Kidney epithelial cell (primary cell): Measurements from ENCODE around the gene GNA12. TPM values are rescaled to one million over a fixed set of nuclear protein-coding genes. Genes with fewer than 3 reads are reported as not detected.
"Not testable (repeated sequence)": the region's sequence is repeated elsewhere in the genome, so short reads cannot be mapped to it uniquely, and the experiment has no call there.

Source experiments
- DNase-seq: peaks from one replicate; pipeline ENCODE4 v3.0.0-alpha.2; 2010; ENCODE audit warnings: low read depth
- H3K27me3 ChIP-seq: 2 replicates; pipeline ENCODE4 v1.6.0; 2011; ENCODE audit warnings: low read length; ENCODE audit not compliant: control insufficient read depth, insufficient read depth
- H3K36me3 ChIP-seq: 2 replicates; pipeline ENCODE4 v1.5.1; 2011; ENCODE audit warnings: low read length; ENCODE audit not compliant: control insufficient read depth, insufficient read depth
- H3K4me3 ChIP-seq: 2 replicates; pipeline ENCODE4 v1.5.1; 2011; ENCODE audit warnings: low read depth, mild to moderate bottlenecking, control low read depth, low read length
- total RNA-seq: library from RNA; depleted of rRNA; stranded (reverse); fragments of >200 nt; gene quantifications from 2 replicates; pipeline ENCODE4 v1.2.3, GENCODE V29; 2015
- TF ChIP-seq, protein P1 (sequence below): IDR thresholded peaks from 2 replicates; pipeline ENCODE4 v1.5.1; 2011; ENCODE audit warnings: mild to moderate bottlenecking, moderate library complexity, low read length, control low read depth, inconsistent platforms; ENCODE audit not compliant: insufficient read depth, poor library complexity, severe bottlenecking

Gene GNA12
- total RNA-seq, 1 donor from 2014 or later, result 40.7 TPM

DNA sequence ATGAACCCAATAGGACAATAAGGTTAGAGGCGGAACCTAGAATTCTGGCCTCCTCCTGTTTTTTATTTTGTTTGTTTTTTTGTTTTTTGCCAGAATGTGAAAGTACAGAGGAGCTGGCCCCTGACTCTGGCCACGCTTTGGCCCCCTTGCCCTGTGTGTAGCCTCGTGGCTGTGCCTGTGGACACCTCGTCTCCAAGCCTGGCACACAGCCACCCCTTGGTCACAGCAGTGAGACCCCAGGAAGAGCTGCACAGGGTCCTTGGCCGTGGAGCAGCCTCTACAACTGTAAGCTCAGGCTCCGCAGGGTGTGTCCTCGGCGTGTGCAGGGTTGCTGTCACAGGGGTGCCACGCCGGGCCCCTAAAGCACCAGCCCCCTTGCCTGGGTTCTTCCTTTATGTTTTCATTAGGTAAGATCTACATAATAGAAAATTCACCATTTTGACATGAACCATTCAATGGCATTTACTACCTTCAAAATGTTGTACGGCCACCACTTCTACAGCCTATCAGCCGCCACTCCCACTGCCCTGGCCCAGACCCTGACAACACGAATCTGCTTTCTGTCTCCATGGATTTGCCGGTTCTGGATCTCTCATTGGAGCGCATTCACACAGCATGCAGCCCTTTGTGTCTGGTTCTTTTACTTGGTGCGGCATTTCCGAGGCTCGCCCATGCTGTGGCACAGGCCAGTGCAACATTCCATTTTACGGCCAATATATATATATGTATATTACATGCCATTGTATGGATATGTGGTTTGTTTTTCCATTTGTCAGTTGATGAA, 105.2 kb downstream of the GNA12 start:
- no peaks in the 10 kb centered on the region for H3K36me3 ChIP-seq
- no peaks in the 10 kb centered on the region for H3K27me3 ChIP-seq
- H3K4me3 ChIP-seq, result no peak overlapping the region
- TF ChIP-seq, protein P1, sequence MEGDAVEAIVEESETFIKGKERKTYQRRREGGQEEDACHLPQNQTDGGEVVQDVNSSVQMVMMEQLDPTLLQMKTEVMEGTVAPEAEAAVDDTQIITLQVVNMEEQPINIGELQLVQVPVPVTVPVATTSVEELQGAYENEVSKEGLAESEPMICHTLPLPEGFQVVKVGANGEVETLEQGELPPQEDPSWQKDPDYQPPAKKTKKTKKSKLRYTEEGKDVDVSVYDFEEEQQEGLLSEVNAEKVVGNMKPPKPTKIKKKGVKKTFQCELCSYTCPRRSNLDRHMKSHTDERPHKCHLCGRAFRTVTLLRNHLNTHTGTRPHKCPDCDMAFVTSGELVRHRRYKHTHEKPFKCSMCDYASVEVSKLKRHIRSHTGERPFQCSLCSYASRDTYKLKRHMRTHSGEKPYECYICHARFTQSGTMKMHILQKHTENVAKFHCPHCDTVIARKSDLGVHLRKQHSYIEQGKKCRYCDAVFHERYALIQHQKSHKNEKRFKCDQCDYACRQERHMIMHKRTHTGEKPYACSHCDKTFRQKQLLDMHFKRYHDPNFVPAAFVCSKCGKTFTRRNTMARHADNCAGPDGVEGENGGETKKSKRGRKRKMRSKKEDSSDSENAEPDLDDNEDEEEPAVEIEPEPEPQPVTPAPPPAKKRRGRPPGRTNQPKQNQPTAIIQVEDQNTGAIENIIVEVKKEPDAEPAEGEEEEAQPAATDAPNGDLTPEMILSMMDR, result no peak
- DNase-seq, result no peak

DNA sequence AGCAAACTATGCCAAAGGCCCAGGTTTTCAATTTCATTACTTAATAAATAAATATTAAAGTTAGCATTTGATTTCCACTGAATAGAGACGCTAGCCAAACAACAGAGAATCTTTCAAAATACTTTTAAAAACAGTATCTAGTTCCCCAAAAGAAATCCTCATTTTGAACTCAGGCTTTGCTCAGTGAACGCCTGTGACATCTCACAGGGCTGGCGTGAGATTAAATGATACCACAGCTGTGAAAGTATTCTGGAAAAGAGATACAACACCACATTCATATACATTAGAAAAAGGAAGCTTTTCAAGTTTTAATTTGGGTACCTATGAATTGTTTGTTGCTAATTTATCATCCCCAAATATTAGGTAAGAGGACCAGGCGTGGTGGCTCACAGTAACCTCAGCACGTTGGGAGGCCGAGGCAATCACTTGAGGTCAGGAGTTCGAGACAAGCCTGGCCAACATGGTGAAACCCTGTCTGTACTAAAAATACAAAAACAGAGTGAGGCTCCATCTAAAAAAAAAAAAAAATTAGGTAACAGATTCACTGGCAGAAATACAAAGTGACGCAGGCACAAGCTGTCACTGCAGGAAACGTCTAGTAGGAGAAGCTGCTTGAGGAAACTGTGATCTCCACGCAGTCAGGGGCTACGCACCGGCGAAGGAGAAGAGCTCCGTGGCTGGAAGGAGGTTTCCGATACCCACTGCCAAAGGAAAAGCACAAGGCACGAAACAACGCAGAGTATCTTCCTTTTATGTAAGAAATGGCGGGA, 106.2 kb downstream of the GNA12 start:
- no peak for DNase-seq
- TF ChIP-seq, protein P1, result no peak
- no peaks in the 10 kb centered on the region for H3K36me3 ChIP-seq
- no peak overlapping the region for H3K4me3 ChIP-seq
- no peaks in the 10 kb centered on the region for H3K27me3 ChIP-seq

DNA sequence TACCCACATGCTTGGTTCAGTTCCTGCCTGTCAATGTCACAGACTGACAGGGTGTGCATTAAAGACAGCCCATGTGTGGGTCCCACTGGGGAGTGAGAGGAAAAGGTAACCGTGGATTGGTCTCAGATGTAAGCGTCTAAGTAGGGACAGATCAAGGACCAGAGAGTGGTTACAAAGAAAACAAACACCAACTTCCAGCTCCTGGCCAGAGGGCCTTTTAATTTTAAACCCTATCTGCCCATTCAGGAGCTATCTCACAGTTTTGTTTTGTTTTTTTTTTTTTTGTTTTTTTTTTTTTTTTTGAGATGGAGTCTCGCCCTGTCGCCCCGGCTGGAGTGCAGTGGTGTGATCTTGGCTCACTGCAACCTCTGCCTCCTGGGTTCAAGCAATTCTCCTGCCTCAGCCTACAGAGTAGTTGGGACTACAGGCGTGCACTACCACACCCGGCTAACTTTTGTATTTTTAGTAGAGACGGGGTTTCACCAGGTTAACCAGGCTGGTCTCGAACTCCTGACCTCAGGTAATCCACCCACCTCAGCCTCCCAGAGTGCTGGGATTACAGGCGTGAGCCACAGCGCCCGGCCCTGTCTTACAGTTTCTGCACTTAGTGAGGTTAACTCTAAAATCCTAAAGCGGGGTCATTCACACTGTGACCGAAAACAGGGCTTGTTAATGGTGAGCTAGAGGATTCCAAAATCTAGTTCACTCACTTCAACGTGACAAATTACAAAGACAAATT, 106.9 kb downstream of the GNA12 start:
- H3K27me3 ChIP-seq, H3K36me3 ChIP-seq, H3K4me3 ChIP-seq, DNase-seq: not testable (repeated sequence)

DNA sequence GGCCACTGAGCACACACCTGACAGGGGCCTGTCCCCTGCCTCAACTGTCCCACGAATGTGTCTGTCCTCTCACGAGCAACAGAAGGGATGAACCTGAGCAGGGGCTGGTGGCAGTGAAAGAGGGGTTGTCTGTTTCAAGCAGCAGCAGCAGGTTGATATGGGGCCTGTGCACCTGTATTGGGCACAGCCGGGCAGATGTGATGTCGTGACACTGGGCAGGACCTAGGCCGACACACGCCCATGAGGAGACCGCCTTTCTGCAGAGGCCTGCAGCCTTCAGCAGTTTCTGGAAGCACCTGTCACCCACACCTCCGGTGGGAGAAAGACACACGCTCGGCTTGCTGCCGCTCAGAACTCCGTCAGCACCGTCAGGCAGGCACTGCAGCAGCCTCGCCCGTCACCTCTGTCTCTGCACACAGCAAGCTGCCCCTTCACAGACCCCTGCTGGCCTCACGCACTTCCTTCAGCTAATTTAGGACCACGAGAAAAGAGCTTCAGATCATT, 107.6 kb downstream of the GNA12 start:
- Histone ChIP-seq H3K36me3 (no peaks in the 10 kb centered on the region), H3K27me3 (no peaks in the 10 kb centered on the region), H3K4me3 (no peak overlapping the region)
- TF ChIP-seq, protein P1, result no peak
- no peak for DNase-seq

DNA sequence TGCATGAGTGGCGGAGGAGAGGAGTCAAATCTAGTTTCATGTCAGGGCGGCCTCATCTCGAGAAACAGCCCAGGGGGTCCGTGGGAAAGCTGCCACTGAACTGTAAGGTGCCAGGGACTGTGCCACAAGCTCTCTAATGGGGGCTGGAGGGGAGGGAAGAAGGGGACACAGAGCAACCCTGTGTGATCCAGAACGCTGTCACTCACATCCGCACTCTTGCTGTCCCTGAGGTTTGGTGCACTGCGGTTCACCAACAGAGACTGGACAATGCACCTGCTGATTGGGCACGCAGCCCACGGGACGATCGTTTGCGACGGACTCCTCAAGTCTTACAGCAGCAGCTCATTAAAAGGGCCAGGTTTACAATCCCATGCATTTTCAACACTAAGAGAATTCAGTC, 108.4 kb downstream of the GNA12 start:
- H3K36me3 ChIP-seq, result peaks cover 3% of the 10 kb centered on the region
- DNase-seq, result no peak
- no peak overlapping the region for H3K4me3 ChIP-seq
- TF ChIP-seq, protein P1, result no peak
- no peaks in the 10 kb centered on the region for H3K27me3 ChIP-seq
